ENCODE results near the gene LRRC37B.
"Not testable (repeated sequence)": the region's sequence is repeated elsewhere in the genome, so short reads cannot be mapped to it uniquely, and the experiment has no call there.

The LRRC37B gene

GRCh38 chr17:32100323-32100722, 93.1 kb downstream of the LRRC37B start:
- not testable (repeated sequence) for DNase-seq

- DNase-seq: peak; percentile 86
Measured at GRCh38 chr17:32100971-32101631, 93.9 kb downstream of the LRRC37B start.

- DNase-seq: no peak
Measured at GRCh38 chr17:32102172-32102571, 95.0 kb downstream of the LRRC37B start.

- no peak for DNase-seq
Measured at GRCh38 chr17:32102646-32103186, 95.5 kb downstream of the LRRC37B start.

Data from NCI-H69 (cell line).